ENCODE results near the gene GUCY1A1. TPM values are rescaled to one million over a fixed set of nuclear protein-coding genes. Genes with fewer than 3 reads are reported as not detected.

Gene GUCY1A1
- total and polyA plus RNA-seq, 10 donors = 2.0 to 44.9 (median 23.1) TPM

DNA sequence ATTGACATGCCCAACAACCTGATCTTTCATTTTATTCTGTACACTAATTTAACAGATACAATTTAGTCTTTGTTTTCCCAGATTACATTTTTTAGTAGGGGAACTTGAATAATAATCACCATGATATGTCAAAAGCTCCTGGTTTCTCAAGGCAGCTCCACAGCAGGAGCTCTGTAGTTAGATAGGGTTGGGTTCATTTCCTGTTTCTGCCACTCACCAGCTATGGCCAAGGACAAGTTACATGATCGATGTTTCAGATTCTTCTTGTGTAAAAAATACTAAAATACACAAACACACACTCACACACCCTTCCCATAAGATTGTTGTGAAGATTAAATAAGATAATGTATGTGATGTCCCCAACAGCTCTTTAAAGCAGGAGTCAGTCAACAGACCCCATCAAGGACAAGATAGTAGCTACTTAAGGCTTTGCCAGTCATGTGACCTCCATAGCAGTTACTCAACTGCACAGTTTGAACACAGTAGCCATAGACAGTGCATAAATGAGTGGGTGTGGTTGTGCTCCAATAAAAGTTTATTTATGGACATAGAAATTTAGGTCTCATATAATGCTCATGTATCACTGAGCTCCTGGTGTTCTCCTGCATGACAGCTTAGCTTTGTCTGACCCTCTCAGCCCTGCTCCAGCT lies 18.4 kb downstream of the GUCY1A1 start:
- Histone ChIP-seq H3K27ac (peak overlapping the region in 1 of 8 donors; percentile 14), H3K36me3 (no peaks in the 10 kb centered on the region), H3K27me3 (replicated peaks in 1 of 7) (no peaks in the 10 kb centered on the region), H3K4me1 (peaks cover 0 to 35% (median 3%) of the 10 kb centered on the region in 6 donors), H3K9me3 (no peaks in the 10 kb centered on the region), H3K4me3 (no peak overlapping the region)
- WGBS, 5 donors = 8 to 20% (median 12%) methylated on average over 1 of the region's 1 CpG
- no peak for TF ChIP-seq POLR2AphosphoS5 (IDR thresholded peaks at IDR 0.05)
- TF ChIP-seq, protein P1, sequence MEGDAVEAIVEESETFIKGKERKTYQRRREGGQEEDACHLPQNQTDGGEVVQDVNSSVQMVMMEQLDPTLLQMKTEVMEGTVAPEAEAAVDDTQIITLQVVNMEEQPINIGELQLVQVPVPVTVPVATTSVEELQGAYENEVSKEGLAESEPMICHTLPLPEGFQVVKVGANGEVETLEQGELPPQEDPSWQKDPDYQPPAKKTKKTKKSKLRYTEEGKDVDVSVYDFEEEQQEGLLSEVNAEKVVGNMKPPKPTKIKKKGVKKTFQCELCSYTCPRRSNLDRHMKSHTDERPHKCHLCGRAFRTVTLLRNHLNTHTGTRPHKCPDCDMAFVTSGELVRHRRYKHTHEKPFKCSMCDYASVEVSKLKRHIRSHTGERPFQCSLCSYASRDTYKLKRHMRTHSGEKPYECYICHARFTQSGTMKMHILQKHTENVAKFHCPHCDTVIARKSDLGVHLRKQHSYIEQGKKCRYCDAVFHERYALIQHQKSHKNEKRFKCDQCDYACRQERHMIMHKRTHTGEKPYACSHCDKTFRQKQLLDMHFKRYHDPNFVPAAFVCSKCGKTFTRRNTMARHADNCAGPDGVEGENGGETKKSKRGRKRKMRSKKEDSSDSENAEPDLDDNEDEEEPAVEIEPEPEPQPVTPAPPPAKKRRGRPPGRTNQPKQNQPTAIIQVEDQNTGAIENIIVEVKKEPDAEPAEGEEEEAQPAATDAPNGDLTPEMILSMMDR (IDR thresholded peaks at IDR 0.05 in 8 of 11, conservative IDR thresholded peaks at IDR 0.05 in 3 of 11) = no peak
- DNase-seq = no peak
- intact Hi-C loops (cut with DNase I; ENCODE audit: low total_unique reads) = no loop called here

DNA sequence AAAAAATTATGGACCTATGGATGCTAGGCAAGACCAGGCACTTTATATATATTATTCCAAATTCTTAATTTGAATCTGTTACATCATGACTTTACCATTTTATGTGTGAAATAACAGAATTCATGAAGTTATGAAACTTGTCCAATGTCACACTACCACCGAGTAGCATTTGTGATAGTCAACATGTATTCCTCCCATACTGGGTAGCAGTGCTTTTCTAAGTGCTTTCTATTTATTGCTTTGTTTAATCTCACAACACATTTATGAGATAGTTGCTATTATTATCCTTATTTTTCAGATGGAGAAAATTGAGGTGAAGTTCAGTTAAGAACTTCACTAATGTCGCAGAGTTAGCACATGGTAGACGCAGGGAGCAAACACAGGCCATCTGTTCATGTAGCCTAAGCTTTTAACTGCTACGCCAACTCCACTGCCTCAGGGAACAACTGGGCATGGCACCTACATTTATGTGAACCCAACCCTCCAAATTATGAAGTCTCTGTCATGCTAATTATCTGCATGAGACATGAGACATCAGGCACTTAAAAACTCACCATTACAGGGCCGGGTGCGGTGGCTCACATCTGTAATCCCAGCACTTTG lies 20.8 kb downstream of the GUCY1A1 start:
- Histone ChIP-seq H3K27me3 (replicated peaks in 1 of 7) (no peaks in the 10 kb centered on the region), H3K4me3 (no peak overlapping the region), H3K4me1 (peaks cover 0 to 26% (median 3%) of the 10 kb centered on the region in 6 donors), H3K27ac (no peak overlapping the region), H3K9me3 (no peaks in the 10 kb centered on the region), H3K36me3 (no peaks in the 10 kb centered on the region)
- WGBS, 5 donors = 89 to 96% (median 92%) methylated on average over 6 of the region's 6 CpGs
- TF ChIP-seq POLR2A (IDR thresholded peaks at IDR 0.05) = no peak
- TF ChIP-seq, protein P1 (IDR thresholded peaks at IDR 0.05 in 8 of 11, conservative IDR thresholded peaks at IDR 0.05 in 3 of 11) = no peak
- TF ChIP-seq POLR2AphosphoS5 (IDR thresholded peaks at IDR 0.05) = no peak
- no peak for DNase-seq
- intact Hi-C loops (cut with DNase I; ENCODE audit: low total_unique reads) = no loop called here

DNA sequence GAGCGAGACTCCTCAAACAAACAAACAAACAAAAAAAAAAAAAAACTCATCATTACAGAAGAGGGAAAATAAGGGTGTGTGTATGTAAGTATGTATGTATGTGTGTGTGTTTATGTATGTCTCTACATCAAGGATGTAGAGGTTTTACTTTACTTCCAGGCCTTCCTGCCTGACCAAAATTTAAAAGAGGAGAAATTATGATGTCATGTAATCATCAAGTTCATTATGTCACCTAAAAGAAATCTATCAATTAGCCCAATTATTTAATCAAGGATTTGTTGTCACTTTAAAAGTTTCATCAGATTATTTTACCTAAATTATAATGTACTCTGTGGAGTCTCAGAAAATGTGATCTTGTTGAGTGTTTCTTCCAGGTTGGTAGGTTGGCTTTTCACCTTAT lies 21.6 kb downstream of the GUCY1A1 start:
- Histone ChIP-seq H3K4me1 (peaks cover 0 to 21% (median under 1%) of the 10 kb centered on the region in 6 donors), H3K27ac (peak overlapping the region in 1 of 8 donors; percentile 7), H3K9me3 (no peaks in the 10 kb centered on the region), H3K4me3 (no peak overlapping the region), H3K27me3 (replicated peaks in 1 of 7) (no peaks in the 10 kb centered on the region), H3K36me3 (no peaks in the 10 kb centered on the region)
- DNase-seq = no peak
- TF ChIP-seq POLR2A (IDR thresholded peaks at IDR 0.05) = no peak
- TF ChIP-seq POLR2AphosphoS5 (IDR thresholded peaks at IDR 0.05) = no peak
- TF ChIP-seq, protein P1 (IDR thresholded peaks at IDR 0.05 in 8 of 11, conservative IDR thresholded peaks at IDR 0.05 in 3 of 11) = no peak
- intact Hi-C loops (cut with DNase I; ENCODE audit: low total_unique reads) = no loop called here
- WGBS, 5 donors = 90 to 100% (median 92%) methylated on average over 1 of the region's 1 CpG

DNA sequence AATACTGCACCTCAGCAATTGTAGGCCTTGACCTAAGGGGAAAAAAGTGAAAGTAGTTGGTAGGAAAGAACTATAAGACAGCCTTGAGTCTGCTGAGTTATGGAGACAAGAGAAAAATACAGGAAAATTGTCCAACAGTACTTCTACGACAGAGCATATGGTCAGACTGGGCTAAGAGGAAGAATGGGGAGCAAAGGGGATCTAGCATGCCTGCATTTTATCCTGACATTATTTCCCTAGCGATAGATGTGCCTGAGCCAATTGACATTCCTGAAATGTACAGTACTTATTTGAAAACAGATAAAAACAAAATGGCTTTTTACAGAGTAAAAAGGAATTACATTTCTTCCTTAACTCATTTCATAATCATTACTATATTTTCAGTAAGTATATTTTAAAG lies 22.2 kb downstream of the GUCY1A1 start:
- DNase-seq = no peak
- no peaks in the 10 kb centered on the region for H3K36me3 ChIP-seq
- H3K9me3 ChIP-seq = no peaks in the 10 kb centered on the region
- 54 to 75% (median 61%) methylated on average over 2 of the region's 2 CpGs for WGBS, 5 donors
- intact Hi-C loops (cut with DNase I; ENCODE audit: low total_unique reads) = no loop called here
- H3K27me3 ChIP-seq (replicated peaks in 1 of 7) = no peaks in the 10 kb centered on the region
- H3K27ac ChIP-seq = peak overlapping the region in 2 of 8 donors; percentile 7 to 34
- H3K4me3 ChIP-seq = no peak overlapping the region
- TF ChIP-seq, protein P1 (IDR thresholded peaks at IDR 0.05 in 8 of 11, conservative IDR thresholded peaks at IDR 0.05 in 3 of 11) = no peak
- H3K4me1 ChIP-seq = peaks cover 0 to 15% (median 3%) of the 10 kb centered on the region in 6 donors

Data from spleen (tissue), 11 donors.